Stimulated activated naive CD8-positive, alpha-beta T cell treated with anti-CD3 and anti-CD28 coated beads, Interleukin-15, Interleukin-2, amounts not matched to agents 100 U/mL and 50 U/mL, for 24 hours (primary cell): ENCODE data around the gene PHF21B.

Experiments
- ATAC-seq: fragments of 150-1000 bp; cut with Tn5 transposase; one replicate; pipeline ENCODE4 v1.10.0; 2021
- DNase-seq: peaks from one replicate; pipeline ENCODE4 v3.0.0; 2021

The PHF21B gene

GRCh38 chr22:44840611-44841322, 169.0 kb downstream of the PHF21B start:
- ATAC-seq (no peak), DNase-seq (no peak)

GRCh38 chr22:44839721-44840120, 170.1 kb downstream of the PHF21B start:
- DNase-seq (no peak), ATAC-seq (no peak)

GRCh38 chr22:44839061-44839460, 170.7 kb downstream of the PHF21B start:
- ATAC-seq (no peak), DNase-seq (no peak)

GRCh38 chr22:44838316-44839016, 171.3 kb downstream of the PHF21B start:
- no peak for DNase-seq
- ATAC-seq: no peak

GRCh38 chr22:44837481-44837880, 172.3 kb downstream of the PHF21B start:
- ATAC-seq (no peak), DNase-seq (no peak)

GRCh38 chr22:44834065-44834464, 175.7 kb downstream of the PHF21B start:
- DNase-seq (no peak), ATAC-seq (no peak)

- no peak for DNase-seq
- ATAC-seq: no peak
Measured at GRCh38 chr22:44831885-44832284, 177.9 kb downstream of the PHF21B start.
